Fibroblast of skin of left quadriceps (primary cell): ENCODE data around the gene TMEM117.
A peak's percentile ranks its signal among the peaks of the same experiment; 100 is the strongest.
"Not testable (repeated sequence)": the region's sequence is repeated elsewhere in the genome, so short reads cannot be mapped to it uniquely, and the experiment has no call there.

Experiments
- DNase-seq, 2 experiments: peaks; one replicate each; pipeline ENCODE4 v3.0.0-alpha.2; 2013; ENCODE audit warnings: low read depth in 2 of 2

TMEM117 gene

DNA sequence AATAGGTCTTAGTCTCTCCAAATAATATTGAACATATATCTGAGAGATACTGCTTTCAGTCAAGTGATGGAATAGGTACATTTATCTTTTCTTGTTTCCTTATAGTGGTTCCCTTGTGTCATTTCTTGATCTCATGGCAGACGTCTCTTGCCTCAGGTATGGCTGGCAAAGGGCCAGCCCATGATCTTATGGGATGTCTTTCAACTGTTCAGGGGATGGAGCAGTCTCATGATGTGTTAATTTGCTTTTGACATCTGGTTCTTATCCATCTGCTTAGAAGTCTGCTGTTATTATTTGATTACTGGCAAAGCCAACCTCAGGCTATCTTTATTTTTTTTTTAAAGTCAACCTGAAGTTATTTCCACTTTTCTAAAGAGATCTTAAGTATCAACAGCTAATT lies 262.9 kb downstream of the TMEM117 start:
- DNase-seq: no peak

DNA sequence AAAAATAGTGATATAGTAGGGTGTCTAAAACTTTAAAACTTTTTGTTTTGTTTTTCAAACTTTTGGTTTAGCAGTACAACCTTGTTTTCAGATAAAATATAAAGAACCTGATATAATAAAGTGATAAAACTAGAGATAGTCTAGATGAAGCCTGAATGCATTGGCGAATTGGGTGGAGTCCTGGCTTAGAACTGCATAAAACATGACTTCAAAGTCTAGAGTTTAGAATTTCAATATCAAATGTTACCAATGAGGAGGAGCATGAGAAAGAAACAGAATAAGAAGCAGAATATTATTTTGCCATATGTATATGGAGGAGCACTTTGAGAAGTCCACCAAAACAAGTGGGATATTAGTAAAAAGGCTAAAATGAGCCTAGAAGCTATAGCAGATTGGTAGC lies 263.6 kb downstream of the TMEM117 start:
- no peak for DNase-seq

DNA sequence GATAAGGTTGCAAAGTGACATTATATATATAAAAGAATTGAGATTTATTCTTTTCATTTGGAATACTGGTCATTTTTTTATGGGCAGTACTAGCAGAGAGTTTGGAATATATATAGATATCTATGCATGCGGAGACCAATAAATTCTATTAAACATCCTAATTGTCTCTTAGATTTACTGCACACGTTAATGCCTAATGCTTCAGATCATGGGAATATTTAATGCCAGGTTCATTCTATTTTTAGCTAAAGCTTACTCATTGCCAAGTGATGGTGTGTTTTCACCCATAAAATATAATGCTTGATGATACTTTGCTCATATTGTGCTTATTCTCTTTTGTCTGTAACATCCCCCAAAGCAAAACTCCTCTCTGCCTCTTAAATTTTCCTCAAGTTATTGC lies 264.4 kb downstream of the TMEM117 start:
- no peak for DNase-seq

DNA sequence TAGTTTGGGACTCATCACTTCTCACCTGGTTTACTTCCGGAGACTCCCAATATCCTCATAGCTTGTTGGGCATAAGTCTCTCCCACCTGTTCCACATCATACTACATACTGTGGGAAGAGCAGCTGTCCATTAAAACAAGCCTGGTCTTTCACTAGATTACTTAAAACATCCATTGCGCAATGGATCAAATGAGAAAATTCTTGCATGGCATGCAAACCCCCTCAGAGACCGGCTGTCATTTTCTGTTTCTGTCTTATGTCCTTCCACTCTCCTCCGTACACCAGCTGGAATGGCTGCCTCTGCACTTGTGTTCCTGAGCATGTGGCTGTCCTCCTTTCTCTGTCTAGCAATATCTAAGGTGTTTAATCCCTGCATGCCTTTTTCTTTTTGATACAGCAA lies 265.6 kb downstream of the TMEM117 start:
- DNase-seq: no peak

DNA sequence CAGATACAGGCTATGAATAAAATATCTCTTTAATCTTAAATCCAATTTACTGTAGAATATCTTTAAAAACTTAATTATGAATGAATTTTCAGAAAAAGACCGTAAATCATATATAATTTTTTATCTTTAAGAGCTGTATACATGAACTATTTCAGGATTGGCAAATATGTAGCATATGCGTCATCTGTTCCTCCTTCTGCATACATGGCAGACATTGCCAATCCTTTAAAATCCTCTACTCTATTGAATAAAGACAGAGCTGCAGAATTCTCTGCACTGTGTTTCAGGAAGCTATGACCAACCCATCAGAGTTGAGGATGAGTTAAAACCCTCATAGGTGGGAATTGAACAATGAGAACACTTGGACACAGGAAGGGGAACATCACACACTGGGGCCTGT lies 279.0 kb downstream of the TMEM117 start:
- DNase-seq: no peak

DNA sequence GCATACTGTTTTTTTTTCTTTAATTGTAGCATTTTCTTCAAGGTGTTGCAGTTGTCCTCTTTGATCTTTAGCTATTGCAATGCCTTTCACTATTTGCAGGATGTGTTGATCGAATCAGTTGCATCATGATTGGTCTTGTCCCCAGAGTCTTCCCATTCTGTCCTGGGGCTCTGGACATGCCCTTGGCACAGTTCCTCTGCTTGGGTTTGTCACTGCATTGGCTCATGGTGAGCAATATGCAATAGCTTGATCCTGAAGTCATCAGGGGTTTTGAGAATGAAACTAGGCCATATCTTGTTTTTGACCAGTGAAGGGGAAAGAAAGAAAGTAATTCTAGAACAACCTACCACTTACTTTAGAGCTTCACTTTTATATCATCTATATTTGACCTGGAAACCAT lies 281.5 kb downstream of the TMEM117 start:
- DNase-seq: no peak

DNA sequence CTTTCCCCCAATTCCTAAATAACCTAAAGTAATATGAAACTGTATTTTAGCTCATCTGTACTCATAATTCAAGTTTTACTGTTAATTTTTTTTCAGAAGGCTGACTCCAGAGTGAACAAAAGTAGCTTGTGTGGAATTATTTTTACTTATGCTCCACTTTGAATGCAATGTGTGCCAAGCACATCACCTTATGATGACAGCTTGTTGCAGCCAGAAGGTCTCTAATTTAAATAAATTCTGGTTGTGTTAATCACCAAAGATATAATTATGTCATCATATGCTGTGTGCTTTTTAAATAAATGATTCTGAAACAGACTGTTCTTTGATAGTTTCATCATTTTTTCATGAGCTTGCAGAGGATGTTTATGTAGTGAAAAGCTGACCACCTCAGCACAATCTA lies 283.1 kb downstream of the TMEM117 start:
- DNase-seq: no peak

DNA sequence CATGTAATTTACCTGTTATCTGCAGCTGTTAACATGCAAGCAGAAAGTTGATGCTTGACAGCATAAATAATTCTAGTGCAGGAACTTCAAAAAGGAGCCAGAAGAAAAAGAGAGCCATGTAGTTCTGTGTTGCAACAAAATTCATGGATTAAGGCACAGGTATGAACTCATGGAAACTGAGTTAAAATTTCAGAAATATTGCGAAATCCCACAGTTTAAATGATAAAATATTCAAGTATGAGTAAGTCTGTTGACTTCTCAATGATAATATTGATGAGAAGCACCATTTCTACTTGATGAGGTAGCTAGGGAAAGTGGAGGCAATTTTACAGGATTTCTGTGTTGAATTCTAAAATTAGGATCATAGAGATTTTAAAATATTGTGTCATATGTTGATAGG lies 290.9 kb downstream of the TMEM117 start:
- DNase-seq: no peak

DNA sequence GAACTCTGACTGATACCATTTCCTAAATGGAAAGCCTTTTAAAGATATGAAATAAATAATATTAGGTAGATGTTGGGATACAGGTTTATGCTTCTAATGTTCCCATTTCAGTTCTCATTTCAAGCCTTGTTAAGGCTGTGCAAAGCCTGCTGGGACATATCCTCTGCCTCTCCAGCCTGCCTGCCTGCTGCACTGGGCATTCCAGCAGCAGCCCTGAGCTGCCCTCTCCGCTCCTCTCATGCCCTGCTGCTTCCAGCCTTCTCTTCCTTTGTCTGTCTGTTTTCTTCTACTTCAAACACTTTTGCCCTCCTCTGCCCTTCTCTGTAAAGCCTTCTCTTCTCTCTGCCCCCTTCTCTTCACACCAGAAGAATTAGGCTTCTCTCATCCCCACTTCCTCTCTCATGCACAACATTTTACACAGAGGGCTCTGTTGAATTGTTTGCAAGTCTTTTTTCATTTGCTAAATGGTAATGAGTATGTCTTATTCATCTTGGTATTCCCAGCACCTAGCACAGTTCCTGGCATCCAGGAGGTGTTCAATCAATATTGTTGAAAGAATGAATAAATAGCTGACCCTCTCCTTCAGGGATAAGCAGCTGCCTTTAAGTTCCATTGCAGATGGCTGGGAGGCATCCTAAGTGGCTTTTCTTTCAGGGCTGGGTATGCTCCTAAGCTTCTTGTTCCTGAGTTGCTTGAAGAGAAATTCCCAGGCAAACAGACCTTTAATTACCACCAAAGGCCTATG lies 292.3 kb downstream of the TMEM117 start:
- DNase-seq: no peak

DNA sequence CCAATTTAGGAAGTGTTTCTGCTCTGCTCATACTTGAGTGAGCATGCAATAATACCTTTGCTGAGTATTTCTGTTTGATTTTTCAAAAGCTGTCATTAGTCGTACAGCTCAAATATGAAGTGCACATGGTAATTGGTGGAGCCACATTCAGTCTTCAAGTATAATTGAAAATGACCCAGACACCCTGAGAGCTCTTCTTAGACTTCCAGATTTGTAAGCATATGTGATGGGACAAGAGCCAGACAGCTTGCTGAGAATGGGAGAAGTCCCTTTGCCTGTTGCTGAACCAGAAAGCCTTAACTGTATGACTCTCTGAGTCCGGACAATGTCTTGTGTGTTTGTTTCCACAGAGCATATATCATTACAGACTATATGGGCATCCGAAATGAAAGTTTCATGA lies 307.3 kb downstream of the TMEM117 start:
- no peak for DNase-seq

DNA sequence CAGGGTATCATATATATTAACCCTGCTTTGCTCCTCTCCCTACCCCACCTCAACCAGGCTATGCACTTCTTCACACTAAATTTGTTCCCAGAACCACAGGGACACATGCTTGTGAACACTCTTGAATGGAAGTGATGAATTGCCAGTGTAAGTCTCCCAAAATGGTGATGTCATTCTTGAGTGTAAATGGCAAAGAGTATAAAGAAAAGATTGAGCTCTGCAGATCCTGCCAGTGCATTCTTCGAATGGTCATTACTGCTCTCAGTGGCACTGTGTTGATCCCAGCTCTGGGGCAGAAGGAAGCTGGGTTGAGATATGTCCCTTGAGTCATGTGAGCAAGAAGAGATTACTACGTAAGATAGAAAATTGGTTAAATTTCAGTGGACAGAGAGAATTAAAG lies 313.1 kb downstream of the TMEM117 start:
- DNase-seq: no peak

DNA sequence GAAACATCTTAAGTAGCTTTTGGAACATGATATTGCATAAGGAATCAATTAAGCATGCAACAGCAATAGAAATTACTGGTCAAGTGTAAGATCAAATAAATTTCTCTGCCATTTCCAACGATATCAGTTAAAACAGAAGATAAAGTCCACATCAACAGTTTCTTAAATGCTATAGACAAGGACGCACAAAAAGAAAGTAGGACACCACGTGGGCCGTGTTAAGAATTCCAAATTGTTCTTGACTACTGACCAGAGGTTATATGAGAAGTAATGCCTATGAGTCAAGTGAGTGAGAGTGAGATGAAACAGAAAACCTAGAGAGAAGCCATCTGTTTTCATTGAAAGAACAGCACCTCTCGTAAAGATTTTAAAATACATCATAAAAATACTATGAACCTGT lies 318.2 kb downstream of the TMEM117 start:
- DNase-seq: peak; percentile 1 to 4

DNA sequence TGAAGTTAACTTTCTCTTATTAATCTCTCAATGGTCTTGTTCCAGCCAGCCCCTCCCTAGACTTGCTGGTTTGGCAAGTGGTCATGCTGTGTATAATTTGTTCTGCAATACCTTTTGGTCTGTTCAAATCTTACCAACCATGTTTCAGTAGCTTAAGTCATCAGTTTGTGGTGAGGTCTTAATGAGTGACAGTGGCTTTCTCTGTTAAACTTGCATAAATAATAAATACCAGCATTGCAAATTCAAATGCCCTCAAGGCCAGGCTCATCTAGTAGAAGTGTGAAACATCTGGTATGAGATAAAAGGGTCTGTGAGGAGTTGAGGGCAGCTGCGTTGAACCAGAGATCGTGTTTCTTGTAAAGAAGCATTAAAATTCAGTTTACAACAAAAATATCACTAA lies 319.5 kb downstream of the TMEM117 start:
- no peak for DNase-seq

DNA sequence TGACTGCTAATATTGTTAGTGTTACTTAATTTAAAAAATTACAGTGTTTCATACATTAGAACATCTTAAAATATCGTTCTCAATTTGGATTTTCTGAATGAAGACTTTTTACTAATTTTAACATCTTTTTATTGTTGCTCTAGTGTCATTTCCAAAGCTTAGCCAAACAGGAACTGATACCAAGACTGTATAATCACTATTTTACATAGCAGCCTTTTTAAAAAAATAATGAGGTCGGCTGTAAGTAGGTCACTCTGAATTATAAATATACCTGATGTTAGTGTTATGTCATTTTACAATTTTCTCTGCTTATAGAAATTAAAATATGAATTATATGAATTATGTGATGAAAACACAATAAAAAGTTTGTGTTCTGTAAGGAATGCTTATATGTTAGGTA lies 321.5 kb downstream of the TMEM117 start:
- DNase-seq: no peak

DNA sequence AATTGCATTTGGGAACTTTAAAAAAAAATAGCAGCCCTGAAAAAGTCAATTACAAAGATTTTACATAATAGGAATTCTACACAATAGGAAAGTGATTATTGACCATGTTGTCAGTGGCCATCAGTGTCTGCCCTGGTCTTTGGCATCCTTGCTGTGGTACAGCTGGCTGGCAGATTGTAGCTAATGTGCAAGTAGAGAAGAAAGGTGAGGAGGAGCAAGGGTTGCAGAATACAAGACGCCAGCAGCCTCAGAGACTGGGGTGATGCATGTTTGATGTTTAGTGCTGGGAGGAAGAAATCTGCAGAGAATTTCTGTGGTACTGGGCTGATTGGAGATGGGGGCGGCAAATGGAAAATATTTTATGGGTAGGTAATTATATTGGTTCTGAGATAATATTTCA lies 322.9 kb downstream of the TMEM117 start:
- DNase-seq: no peak

DNA sequence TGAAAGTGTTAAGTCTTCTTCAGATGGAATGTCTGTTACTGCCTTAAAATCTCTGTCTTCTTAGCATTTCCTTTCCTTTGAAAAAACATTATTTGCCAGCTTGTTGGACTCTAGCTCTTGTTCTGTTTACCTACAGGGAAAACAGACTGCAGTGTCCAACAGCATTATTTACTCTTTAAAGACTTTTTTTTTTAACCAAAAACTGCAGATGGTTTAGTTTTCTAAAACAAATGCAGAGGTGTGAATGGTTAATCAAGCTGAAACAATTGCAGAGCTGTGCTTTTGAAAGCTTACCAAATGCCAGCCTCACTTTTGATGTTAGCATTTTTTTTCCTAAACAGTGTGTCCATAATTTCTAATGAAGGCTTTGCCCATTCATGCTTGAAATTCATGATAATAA lies 323.3 kb downstream of the TMEM117 start:
- no peak for DNase-seq

DNA sequence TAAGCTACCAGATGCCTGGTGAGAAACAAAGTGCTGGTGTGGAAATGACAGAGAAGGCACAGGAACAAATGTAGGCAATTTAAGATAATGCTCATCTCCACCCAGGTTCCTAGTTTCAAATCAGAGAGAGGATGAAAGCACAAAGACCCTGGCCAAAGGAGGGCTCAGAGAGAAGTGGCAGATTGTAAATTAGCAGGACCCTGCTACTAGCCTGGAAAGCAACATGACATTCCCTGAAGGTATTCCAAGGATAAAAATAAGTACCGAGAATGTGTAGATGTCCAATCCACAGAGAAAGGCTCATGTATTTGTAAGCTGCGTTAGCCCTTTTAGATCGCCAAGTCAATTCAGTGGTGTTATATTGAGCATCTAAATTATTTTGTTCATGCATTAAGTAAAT lies 324.0 kb downstream of the TMEM117 start:
- no peak for DNase-seq

DNA sequence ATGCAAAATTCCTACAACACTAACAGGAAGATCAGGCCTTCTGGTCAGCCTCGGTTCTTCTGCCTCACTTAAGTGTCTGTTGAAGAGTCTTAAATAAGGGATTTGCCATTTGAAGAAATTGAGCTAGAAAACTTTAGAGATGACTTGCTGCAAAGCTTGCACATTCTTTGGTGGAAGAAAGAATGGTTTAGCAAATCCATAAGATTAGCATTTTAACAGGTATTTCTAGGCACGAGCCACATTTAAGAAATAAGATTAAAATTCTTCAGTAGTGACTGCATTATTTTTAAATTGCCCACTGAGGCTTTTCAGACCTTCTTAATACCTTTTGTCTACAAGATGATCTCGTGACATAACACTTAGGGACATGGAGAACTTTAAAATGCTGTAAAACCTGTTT lies 327.1 kb downstream of the TMEM117 start:
- no peak for DNase-seq

DNA sequence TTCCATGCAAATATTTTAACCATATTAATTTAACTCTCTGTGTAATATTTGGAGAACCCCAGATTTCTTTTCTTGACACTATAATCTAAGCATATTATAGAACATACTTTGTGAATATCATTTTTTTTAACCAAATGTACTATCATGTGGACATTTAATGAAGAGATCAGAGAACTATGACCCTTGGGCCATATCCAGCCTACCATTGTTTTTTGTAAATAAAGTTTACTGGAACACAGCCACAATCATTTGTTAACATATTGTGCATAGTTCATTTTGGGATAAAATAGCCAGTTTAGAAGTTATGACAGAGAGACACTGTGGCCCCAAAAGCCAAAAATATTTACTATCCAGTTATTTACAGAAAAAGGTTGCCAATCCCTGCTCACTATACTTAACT lies 338.2 kb downstream of the TMEM117 start:
- no peak for DNase-seq

DNA sequence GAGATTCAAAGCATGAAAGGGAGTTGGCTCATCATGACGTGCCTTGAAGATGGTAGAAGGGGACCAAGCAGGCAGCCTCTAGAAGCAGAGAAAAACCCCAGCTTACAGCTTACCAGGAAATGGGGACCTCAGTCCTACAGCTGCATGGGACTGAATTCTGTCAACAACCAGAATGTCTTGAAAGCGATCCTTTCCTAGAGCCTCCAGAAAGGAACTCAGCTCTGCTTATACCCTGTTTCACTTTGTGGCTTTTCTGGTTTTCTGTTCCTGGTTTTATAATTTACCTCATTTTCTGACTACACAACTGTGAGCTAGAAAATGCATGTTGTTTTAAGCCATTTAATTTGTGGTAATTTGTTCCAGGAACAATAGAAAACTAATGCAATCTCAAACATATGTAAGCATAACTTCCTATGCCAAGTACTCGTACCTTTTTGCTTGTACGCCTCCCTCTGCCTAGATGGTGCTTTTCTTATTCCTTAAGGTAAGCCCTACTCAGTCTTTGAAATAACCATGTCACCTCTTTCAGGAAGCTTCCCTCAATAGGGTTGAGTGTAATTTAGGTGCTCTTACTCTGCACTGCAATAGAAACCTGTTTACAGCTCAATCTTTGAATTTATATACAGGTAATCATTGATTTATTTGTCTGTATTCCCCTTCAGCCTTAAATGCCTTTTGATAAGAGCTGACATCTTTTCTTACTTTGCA lies 348.8 kb downstream of the TMEM117 start:
- DNase-seq: no peak

DNA sequence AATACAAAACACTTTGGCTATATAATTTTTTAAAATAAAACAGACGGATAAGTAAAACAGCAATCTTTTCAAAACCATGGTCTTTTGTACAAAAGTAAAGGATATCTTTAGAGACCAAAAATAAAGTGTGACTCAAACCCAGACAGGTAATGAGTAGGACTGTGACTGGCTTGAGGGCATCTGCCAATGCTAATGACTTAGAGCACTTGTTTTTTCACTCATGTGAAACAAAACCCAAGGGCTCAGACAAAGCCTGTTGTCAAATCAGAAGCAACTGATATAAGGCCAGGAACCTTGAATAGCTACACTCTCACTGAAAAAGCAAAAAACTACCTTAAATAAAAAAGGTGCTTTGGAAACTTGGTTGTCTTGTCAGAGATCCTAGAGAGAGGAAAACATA lies 357.4 kb downstream of the TMEM117 start:
- no peak for DNase-seq

DNA sequence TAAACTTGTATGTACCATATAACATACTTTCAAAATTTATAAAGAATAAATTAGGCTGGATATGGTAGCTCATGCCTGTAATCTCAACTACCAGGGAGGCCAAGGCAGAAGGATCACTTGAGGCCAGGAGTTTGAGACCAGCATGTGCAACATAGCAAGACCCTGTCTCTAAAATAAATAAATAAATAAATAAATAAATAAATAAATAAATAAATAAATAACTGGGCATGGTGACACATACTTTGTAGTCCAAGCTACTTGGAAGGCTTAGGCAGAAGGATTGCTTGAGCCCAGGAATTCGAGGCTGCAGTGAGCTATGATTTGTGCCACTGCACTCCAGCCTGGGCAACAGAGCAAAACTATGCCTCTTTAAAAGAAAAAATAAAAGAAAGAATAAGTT lies 359.8 kb downstream of the TMEM117 start:
- not testable (repeated sequence) for DNase-seq

DNA sequence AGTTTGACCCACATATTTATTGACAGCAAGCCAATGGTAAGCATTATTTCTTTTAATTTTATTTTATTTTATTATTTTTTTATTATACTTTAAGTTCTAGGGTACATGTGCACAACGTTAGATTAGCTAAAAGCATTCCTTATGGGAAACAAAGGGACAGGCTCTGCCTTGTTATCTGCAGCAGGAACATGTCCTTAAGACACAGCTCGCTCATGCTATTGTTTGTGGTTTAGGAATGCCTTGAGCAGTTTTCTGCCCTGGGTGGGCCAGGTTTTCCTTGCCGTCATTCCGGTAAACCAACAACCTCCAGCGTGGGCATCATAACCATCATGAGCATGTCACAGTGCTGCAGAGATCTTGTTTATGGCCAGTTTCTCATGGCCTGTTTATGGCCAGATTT lies 370.2 kb downstream of the TMEM117 start:
- no peak for DNase-seq
